ENCODE data around the gene SGCA. TPM values are rescaled to one million over a fixed set of nuclear protein-coding genes. Genes with fewer than 3 reads are reported as not detected.
A peak's percentile ranks its signal among the peaks of the same experiment; 100 is the strongest.

The SGCA gene
- total and polyA plus RNA-seq, 7 donors: 120 to 291 (median 254) TPM

GRCh38 chr17:50177983-50178834, 12.4 kb downstream of the SGCA start:
- intact Hi-C loops (cut with DNase I): loop anchor here in 1 of 2 donors (5.0 kb wide), 1 partner anchor 41 kb away; no protein-coding TSS in a partner anchor
- TF ChIP-seq CTCF (IDR thresholded peaks at IDR 0.05): peak; percentile 46
- H3K4me1 ChIP-seq: peaks cover 37% of the 10 kb centered on the region
- peak overlapping the region; percentile 44 for H3K4me3 ChIP-seq
- ATAC-seq (peak; percentile 86 to 89 (median 88)), DNase-seq (peak; percentile 86 to 95)
- peaks cover 0 to 28% of the 10 kb centered on the region in 2 donors for H3K36me3 ChIP-seq (ENCODE audit: insufficient read depth in 1 of 2, low read depth in 1 of 2)
- 3 to 6% (median 5%) methylated on average over 18 to 22 of the region's 22 CpGs for WGBS, 3 donors
- H3K9me3 ChIP-seq: no peaks in the 10 kb centered on the region
- H3K27ac ChIP-seq: peak overlapping the region; percentile 88
- no peaks in the 10 kb centered on the region for H3K27me3 ChIP-seq (ENCODE audit: insufficient read depth in 3 of 3, low read length in 2 of 3)

- DNase-seq (peak; percentile 9 to 42), ATAC-seq (no peak)
- no peak overlapping the region for H3K27ac ChIP-seq
- peaks cover 0 to 17% of the 10 kb centered on the region in 2 donors for H3K36me3 ChIP-seq (ENCODE audit: insufficient read depth in 1 of 2, low read depth in 1 of 2)
- peaks cover 34% of the 10 kb centered on the region for H3K4me1 ChIP-seq
- no peak overlapping the region for H3K4me3 ChIP-seq
- intact Hi-C loops (cut with DNase I): no loop called here
- 88 to 96% (median 90%) methylated on average over 3 to 4 of the region's 4 CpGs for WGBS, 3 donors
- no peaks in the 10 kb centered on the region for H3K9me3 ChIP-seq
- TF ChIP-seq CTCF (IDR thresholded peaks at IDR 0.05): no peak
- no peaks in the 10 kb centered on the region for H3K27me3 ChIP-seq (ENCODE audit: insufficient read depth in 3 of 3, low read length in 2 of 3)
These were observed 14.3 kb downstream of the SGCA start for GRCh38 chr17:50180111-50180510.

DNA sequence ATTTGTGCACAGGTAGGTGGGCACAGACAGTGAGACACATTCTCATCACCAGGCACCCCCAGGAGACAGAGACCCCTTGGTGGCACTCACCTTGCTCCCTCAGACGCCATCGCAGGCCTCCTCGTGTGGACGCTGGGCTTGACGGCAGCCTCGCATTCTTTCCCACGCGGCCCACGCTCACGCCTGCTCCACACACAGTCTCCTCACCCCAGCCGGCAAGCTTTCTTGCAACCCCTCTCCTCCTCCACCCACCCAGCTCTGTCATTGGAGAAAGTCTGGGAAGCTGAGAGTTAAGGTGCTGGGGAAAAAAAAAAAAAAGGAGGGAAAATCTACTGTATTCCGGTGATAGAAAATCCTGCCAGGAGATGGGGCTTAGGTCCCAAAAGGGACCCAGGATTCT, 14.8 kb downstream of the SGCA start:
- no peak for TF ChIP-seq CTCF (IDR thresholded peaks at IDR 0.05)
- peaks cover 0 to 12% of the 10 kb centered on the region in 2 donors for H3K36me3 ChIP-seq (ENCODE audit: insufficient read depth in 1 of 2, low read depth in 1 of 2)
- DNase-seq (peak; percentile 8 to 50), ATAC-seq (no peak)
- 79 to 82% (median 80%) methylated on average over 12 of the region's 12 CpGs for WGBS, 3 donors
- H3K27ac ChIP-seq: no peak overlapping the region
- intact Hi-C loops (cut with DNase I): no loop called here
- no peaks in the 10 kb centered on the region for H3K9me3 ChIP-seq
- no peak overlapping the region for H3K4me3 ChIP-seq
- peaks cover 32% of the 10 kb centered on the region for H3K4me1 ChIP-seq
- H3K27me3 ChIP-seq (ENCODE audit: insufficient read depth in 3 of 3, low read length in 2 of 3): no peaks in the 10 kb centered on the region

DNA sequence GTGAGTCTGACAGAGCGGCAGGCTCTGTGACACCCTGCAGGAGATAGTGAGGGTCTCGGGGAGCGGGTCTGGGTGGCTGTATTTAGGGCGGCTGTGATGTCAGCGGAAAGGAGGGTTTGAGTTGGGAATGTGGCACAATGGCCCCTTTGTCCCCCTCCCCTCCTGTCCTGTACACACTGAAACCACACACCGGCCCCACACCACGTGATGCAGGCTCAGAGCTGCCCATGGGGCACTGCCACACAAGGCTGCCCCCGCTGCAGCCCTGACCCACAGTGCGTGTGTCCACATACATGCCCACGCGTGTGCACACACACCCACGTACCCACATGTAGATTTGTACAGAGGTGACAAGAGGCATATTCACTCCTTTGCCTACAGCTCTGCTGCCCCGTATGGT, 15.3 kb downstream of the SGCA start:
- Histone ChIP-seq H3K36me3 (ENCODE audit: insufficient read depth in 1 of 2, low read depth in 1 of 2) (peaks cover 0 to 6% of the 10 kb centered on the region in 2 donors), H3K4me1 (peaks cover 27% of the 10 kb centered on the region), H3K27ac (no peak overlapping the region), H3K9me3 (no peaks in the 10 kb centered on the region), H3K4me3 (no peak overlapping the region), H3K27me3 (ENCODE audit: insufficient read depth in 3 of 3, low read length in 2 of 3) (no peaks in the 10 kb centered on the region)
- 83 to 87% (median 87%) methylated on average over 13 of the region's 13 CpGs for WGBS, 3 donors
- intact Hi-C loops (cut with DNase I): no loop called here
- TF ChIP-seq CTCF (IDR thresholded peaks at IDR 0.05): no peak
- DNase-seq: peak; percentile 13 to 47
- ATAC-seq: no peak

All from psoas muscle (tissue), 8 donors.